Measurements from ENCODE around the gene TBC1D7.
A peak's percentile ranks its signal among the peaks of the same experiment; 100 is the strongest.

- TF ChIP-seq FOXA1 (IDR thresholded peaks at IDR 0.05) (no peak), CTBP1 (IDR thresholded peaks at IDR 0.05; ENCODE audit: borderline replicate concordance) (no peak), ELF4 (IDR thresholded peaks at IDR 0.05) (no peak), L3MBTL2 (conservative IDR thresholded peaks at IDR 0.05) (no peak), TARDBP (IDR thresholded peaks at IDR 0.05) (no peak), ZNF384 (IDR thresholded peaks at IDR 0.05) (no peak), LEF1 (IDR thresholded peaks at IDR 0.05; ENCODE audit: borderline replicate concordance) (no peak), NFRKB (IDR thresholded peaks at IDR 0.05) (no peak), BHLHE40 (IDR thresholded peaks at IDR 0.05; ENCODE audit: borderline replicate concordance) (no peak), FOXK2 (IDR thresholded peaks at IDR 0.05) (no peak), ARNT (IDR thresholded peaks at IDR 0.05) (no peak), FOXM1 (IDR thresholded peaks at IDR 0.05; ENCODE audit: borderline replicate concordance) (peak; percentile 42; the same call in 1 of the 2 replicates)
Measured at GRCh38 chr6:13331516-13332348, 3.4 kb upstream of the TBC1D7 start.
